ENCODE data around the gene FIBP. TPM values are rescaled to one million over a fixed set of nuclear protein-coding genes. Genes with fewer than 3 reads are reported as not detected.

Gene FIBP
- total RNA-seq, 1 donor from 2014 or later: 67.4 TPM

GRCh38 chr11:65880027-65880426 is 8.2 kb downstream of the FIBP start:
- Mint-ChIP-seq H3K27me3 (ENCODE audit: low read depth, unreplicated experiment) (no peaks in the 10 kb centered on the region), H3K27ac (ENCODE audit: unreplicated experiment) (no peak overlapping the region), H3K36me3 (ENCODE audit: low read depth, unreplicated experiment) (peaks cover 11% of the 10 kb centered on the region), H3K4me3 (ENCODE audit: unreplicated experiment) (no peak overlapping the region), H3K9me3 (ENCODE audit: unreplicated experiment) (no peaks in the 10 kb centered on the region), H3K4me1 (ENCODE audit: low read depth, unreplicated experiment) (peaks cover 4% of the 10 kb centered on the region)
- H3K4me2 ChIP-seq (ENCODE audit: low read length): no peak overlapping the region
- no peaks in the 10 kb centered on the region for H3K27me3 ChIP-seq (ENCODE audit: insufficient read depth, low read length)
- no peak overlapping the region for H3K9ac ChIP-seq (ENCODE audit: low read length)
- H3K79me2 ChIP-seq (ENCODE audit: insufficient read depth, low read length): peaks cover 4% of the 10 kb centered on the region
- H2AFZ ChIP-seq (ENCODE audit: low read depth, low read length): no peak overlapping the region
- TF ChIP-seq EZH2 (IDR thresholded peaks at IDR 0.05; ENCODE audit: insufficient read depth, low read length) (no peak), CTCF (IDR thresholded peaks at IDR 0.05; ENCODE audit: insufficient read depth, low read depth, low read length) (no peak)
- no peak for DNase-seq (ENCODE audit: low read depth)
- H3K4me1 ChIP-seq (ENCODE audit: insufficient read depth, low read length): peaks cover 16% of the 10 kb centered on the region
- peaks cover 23% of the 10 kb centered on the region for H4K20me1 ChIP-seq (ENCODE audit: insufficient read depth, low read length)
- H3K9me3 ChIP-seq (ENCODE audit: insufficient read depth, low read depth, low read length): no peaks in the 10 kb centered on the region
- no peak overlapping the region for H3K4me3 ChIP-seq (ENCODE audit: insufficient read depth, low read depth, low read length)
- peaks cover 14% of the 10 kb centered on the region for H3K36me3 ChIP-seq (ENCODE audit: insufficient read depth, low read length)
- H3K27ac ChIP-seq (ENCODE audit: low read depth, low read length): no peak overlapping the region
- FAIRE-seq: no peak

DNA sequence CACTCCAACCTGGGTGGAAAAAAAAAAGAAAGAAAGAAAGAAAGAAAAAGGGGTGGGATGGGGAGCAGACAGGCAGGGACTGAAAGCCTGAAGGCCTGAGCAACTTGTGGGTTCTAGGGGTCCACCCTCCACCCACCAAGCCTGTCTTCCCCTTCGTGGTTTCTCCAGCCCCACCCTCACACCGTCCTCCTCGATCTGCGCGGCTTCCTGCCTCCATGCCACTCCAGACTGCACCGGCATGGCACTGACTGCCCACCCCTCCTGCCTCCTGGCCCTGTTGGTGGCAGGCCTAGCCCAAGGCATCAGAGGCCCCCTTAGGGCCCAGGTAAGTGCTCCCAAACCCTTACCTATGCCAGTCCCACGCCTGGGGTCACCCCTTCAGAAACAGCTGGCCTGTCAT is 8.7 kb downstream of the FIBP start, which contains the start of gene CTSW:
TSS of gene CTSW (plus strand) at position 221 of the 400 bp plus-strand sequence. CDS start at position 239, 18 bp downstream.
- no peaks in the 10 kb centered on the region for H3K9me3 ChIP-seq (ENCODE audit: insufficient read depth, low read depth, low read length)

More for the DNA sequence above, 8.7 kb downstream of the FIBP start, which contains the start of gene CTSW:
- Histone ChIP-seq H3K4me1 (ENCODE audit: insufficient read depth, low read length) (peaks cover 14% of the 10 kb centered on the region), H2AFZ (ENCODE audit: low read depth, low read length) (no peak within 1 kb of the TSS), H4K20me1 (ENCODE audit: insufficient read depth, low read length) (peaks cover 20% of the 10 kb centered on the region), H3K36me3 (ENCODE audit: insufficient read depth, low read length) (peaks cover 14% of the 10 kb centered on the region), H3K4me2 (ENCODE audit: low read length) (no peak within 1 kb of the TSS), H3K79me2 (ENCODE audit: insufficient read depth, low read length) (peaks cover 4% of the 10 kb centered on the region), H3K27ac (ENCODE audit: low read depth, low read length) (no peak within 1 kb of the TSS), H3K4me3 (ENCODE audit: insufficient read depth, low read depth, low read length) (no peak within 1 kb of the TSS), H3K9ac (ENCODE audit: low read length) (no peak within 1 kb of the TSS), H3K27me3 (ENCODE audit: insufficient read depth, low read length) (no peaks in the 10 kb centered on the region)
- no peak for DNase-seq (ENCODE audit: low read depth)
- Mint-ChIP-seq H3K9me3 (ENCODE audit: unreplicated experiment) (no peaks in the 10 kb centered on the region), H3K4me3 (ENCODE audit: unreplicated experiment) (no peak within 1 kb of the TSS), H3K27me3 (ENCODE audit: low read depth, unreplicated experiment) (no peaks in the 10 kb centered on the region), H3K36me3 (ENCODE audit: low read depth, unreplicated experiment) (peaks cover 9% of the 10 kb centered on the region), H3K4me1 (ENCODE audit: low read depth, unreplicated experiment) (peaks cover 4% of the 10 kb centered on the region), H3K27ac (ENCODE audit: unreplicated experiment) (no peak within 1 kb of the TSS)
- FAIRE-seq: no peak
- no peak for TF ChIP-seq CTCF (IDR thresholded peaks at IDR 0.05; ENCODE audit: insufficient read depth, low read depth, low read length)
- no peak for TF ChIP-seq EZH2 (IDR thresholded peaks at IDR 0.05; ENCODE audit: insufficient read depth, low read length)
